Activated T-cell treated with anti-CD3 and anti-CD28 coated beads for 48 hours (primary cell): Measurements from ENCODE around the gene PERCC1.
"Not testable (repeated sequence)": the region's sequence is repeated elsewhere in the genome, so short reads cannot be mapped to it uniquely, and the experiment has no call there.

ENCODE experiments used
- DNase-seq: peaks from one replicate; pipeline ENCODE4 v3.0.0-alpha.2; 2020; ENCODE audit warnings: low read depth

The PERCC1 gene

DNA sequence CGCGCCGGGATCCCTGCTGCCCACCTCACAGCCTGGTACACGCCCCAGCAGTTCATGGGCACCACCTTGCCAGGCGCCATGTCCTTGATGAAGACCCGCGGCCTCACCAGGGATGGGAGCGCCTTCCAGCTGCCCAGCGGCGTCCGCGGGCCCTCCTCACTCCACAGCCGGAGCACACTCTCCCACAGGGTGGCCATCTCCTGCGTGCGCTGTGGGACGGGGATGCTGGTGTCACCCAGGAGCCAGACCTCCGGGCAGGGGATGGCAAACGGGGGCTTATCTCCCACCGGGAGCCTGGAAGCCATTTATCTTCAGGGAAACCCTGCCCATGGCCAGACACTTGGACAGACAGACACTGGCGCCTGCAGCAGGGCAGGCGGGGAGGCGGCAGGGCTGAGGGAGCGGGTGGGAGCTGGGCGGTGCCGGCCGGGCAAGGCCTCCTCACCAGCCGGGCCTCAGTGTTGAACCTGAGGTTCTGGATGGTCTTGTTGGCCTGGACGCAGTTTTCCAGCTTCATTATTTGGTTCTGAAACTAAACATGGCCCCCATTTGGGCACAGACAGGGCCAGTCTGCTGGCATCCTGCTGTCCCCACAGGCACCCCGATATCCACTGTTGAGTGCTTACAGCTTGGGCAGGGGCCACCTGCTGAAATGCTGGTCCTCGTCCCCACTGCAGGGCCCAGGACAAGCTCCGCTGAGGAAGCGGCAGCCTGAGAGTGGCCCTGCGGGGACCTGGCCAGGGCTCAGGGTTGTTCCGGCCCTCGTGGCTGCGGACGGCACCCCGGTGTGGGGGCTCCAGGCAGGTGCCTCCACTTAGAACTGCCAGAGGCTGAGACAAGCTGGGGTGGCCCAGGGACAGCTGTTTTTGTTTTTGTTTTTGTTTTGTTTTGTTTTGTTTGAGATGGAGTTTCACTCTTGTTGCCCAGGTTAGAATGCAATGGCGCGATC, 4.0 kb downstream of the PERCC1 start:
- DNase-seq = no peak

DNA sequence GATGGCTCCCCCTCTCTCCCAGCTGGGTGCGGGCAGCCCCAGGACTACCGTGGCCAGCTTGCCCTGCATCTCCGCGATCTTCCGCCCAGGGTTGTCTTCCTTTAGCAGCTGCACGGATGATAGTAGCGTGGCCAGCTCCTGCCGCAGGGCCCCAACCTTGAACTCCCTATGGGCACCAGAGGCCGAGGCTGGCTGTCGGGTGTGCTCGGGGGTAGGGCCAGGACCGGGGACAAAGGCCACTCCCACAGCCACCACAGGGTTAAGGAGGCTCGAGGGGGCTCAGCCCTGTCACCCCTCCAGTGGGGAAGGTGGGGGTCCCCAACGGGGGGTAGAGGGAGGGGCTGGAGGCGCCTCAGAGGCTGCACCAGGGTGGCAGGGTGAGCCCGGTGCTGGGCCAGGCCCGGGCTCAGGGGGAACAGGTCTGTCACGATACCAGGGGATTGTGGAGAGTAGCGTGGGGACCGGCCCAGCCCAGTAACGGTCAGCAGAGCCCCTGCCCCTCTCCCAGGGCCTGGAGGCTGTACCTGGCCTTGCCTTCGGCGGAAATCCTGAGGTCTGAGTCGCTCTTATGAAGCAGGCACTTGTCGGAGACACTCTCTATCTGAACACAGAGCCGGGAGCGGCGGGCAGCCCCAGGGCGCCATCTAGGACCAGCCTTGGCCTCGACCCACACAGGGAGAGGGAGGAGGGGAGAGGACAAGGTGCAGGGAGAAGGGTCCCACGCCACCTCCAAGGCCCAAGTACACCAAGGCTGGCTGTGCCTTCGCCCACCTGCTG, 5.2 kb downstream of the PERCC1 start:
- no peak for DNase-seq

DNA sequence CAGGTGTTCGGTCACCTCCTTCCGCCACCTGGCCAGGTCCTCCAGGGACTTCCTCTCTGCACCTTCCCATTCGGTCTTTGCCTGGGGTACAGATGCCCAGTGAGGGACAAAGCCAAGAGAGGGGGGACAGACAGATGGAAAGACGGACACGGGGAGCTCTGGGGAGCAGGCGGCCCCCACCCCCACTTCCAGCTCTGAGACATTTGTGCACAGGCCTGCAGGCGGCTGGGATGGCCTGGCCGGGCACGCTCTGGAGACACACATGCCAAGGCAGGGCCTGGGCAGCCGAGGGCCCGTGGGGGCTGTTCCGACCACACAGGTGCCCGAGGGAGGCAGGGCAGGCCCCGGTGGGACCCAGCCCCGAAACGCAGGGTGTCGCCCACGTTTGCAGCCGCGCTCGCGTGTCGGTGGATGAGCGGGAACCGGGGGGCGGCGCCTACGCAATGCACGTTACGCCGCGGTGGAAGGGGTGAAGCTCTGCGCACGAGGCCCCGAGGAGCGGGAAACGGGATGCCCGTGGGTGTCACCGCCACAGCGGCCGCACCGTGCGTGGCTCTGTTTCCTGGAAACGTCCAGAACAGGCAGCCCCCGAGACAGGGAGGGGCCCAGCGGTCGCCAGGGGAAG, 6.0 kb downstream of the PERCC1 start:
- DNase-seq = no peak

DNA sequence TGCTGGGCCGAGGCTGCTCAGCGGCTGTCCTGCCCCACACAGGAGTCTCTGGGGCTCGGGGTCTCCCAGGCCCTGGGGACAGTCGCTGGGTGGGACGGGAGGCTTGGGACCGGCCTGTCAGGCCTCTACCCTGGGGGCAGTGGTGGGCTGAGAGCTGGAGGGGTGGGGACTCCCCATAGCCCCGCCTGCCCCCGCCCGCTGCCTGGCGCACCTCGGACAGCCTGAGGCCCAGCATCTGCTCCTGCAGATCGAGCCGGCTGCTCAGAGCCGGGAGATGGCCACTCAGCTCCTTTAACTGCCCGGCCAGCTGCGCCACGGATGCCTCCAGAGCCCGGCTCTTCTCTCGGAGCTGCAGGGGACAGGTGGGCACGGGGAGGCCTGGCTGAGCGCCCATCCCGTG, 6.7 kb downstream of the PERCC1 start:
- no peak for DNase-seq

DNA sequence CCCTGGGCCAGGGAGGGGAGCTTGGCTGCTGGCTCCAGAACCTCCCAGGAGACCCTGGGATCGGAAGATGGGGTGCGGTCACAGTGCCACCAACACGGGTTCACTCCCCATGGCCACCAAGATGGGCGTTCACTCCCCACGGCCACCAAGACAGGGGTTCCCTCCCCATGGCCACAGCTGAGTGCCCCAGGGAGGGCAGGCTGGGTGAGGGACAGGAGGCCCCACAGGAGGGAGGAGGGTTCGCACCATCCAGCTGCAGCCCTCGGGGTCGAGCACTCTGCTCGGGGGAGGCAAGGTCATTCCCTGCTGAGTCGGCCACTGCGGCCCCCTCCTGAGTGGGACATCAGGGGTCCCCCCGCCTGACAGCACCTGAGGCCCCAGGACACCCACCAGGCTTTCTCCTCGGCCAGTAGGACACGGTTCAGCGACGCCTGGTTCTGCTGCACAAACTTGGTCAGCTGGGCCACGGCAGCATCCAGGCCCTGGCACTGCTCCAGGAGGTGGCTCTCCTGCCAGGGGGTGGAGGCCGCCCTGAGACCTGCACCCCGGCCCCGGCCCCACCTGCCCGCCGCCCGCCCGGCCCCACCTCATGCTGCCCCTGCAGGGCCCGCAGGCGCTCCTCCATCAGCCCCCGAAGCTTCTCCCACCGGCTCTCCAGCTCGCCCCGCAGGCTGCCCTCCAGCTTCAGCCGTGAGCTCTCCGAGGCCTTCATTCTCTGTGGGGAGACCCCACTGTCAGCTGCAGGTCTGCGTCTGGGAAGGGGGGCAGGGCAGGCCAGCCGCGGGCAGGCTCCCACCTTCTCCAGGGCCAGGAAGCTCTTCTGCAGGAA, 7.6 kb downstream of the PERCC1 start:
- no peak for DNase-seq

DNA sequence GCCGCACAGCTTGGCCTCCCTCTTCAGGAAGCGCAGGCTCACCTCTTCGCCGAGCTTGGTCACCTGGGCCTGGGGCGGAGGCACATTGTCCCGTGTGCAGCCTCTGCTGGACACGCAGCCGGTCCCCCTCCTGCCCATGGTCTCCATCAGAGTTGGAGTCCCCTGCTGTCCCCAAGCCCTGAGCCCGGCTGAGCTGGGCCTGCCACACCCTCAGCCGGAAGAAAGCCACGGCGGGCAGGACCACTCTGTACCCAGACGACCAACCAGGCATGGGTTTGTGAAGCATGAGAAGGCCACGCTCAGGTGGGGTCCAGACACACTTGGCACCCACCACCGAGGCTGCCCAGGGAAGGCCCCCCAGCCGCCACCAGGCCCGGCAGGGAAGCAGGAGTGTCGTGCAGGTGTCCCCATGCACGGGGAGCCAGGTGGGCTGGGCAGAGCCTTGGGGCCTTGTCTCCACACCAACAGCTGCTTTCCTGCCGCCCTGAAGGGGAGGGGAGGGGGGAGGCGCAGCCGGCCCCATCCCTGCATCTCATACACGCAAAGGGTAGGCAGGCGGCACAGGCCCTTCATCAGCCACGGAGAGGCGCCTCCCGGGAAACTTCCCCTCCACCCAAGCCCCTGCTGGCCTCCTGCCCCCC, 8.3 kb downstream of the PERCC1 start:
- no peak for DNase-seq

DNA sequence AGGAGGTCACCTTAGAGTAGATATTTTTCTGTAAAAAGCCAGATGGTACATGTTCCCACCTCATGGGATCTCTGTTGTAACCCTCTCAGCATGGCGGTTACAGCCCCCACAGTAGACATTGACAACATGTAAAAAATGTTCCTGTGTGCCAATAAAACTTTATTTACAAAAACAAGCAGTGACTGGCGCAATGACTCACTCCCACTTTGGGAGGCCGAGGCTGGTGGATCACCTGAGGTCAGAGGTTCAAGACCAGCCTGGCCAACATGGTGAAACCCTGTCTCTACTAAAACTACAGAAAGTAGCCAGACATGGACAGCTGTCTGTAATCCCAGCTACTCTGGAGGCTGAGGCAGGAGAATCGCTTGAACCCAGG, 8.8 kb downstream of the PERCC1 start:
- DNase-seq = not testable (repeated sequence)

DNA sequence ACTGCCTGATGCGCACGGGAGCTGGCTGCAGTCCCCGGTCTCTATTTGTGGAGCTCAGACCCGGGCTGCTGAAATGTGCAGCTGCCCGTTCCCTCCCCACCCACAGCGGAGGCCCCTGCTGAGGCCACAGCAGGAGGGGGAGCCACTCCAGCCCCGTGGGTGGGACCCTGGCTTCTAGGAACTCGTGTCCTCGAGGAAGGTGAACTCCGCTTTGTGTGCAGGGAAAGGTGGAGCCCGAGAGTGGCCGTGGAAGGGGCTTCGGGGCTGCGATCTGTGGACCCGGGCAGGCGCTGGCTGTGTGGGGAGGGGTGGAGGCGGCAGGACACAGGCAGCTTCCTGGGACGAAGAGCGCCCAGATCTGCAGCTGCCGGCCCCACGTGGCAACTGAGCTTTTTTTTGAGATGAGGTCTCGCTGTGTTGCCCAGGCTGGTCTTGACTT, 10.5 kb downstream of the PERCC1 start:
- DNase-seq = no peak

DNA sequence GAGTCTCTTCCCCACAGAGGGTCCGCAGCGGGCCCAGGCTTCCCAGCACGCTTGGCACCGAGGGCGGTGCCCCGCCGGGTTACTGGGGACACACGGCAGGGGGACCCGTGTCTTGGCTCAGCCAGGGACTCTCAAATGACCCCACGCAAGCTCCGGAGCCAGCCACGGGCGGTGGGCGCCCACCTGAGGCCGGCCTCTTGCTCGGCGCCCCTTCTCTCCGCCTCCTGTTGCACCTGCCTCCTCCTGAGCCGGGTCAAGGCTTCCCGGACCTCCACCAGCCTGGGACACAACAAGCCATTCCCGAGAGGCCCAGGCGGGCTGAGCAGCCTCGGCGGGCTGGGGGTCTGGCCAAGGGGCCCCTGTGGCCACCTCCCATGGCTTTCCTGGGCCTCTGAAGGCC, 11.8 kb downstream of the PERCC1 start:
- no peak for DNase-seq

DNA sequence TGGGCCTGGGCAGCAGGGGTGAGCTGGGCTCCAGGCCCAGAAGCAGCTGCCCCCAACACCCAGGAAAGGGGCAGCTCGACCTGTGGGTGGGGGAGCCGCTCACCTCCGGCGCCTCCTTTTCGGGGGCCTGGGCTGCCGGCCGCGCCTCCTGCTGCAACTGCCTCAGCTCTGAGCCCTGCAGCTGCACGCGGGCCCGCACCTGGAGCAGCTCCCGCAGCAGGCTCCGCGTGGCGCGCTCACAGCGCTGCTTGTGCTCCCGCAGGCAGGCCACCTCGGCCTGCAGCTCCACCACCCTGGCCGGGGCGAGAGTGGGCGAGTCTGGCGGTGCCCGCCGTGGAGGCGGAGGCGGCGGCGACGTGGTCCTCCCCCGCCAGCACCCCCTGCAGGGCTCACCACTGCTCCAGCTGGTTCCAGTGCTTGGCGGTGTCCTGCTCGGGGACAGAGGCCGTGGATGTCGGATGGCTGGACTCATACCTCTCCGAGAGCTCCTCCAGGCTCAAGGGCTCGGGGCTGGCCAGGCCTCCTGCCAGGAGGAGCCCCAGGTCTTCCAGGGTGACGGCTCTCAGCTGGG, 12.6 kb downstream of the PERCC1 start:
- no peak for DNase-seq

DNA sequence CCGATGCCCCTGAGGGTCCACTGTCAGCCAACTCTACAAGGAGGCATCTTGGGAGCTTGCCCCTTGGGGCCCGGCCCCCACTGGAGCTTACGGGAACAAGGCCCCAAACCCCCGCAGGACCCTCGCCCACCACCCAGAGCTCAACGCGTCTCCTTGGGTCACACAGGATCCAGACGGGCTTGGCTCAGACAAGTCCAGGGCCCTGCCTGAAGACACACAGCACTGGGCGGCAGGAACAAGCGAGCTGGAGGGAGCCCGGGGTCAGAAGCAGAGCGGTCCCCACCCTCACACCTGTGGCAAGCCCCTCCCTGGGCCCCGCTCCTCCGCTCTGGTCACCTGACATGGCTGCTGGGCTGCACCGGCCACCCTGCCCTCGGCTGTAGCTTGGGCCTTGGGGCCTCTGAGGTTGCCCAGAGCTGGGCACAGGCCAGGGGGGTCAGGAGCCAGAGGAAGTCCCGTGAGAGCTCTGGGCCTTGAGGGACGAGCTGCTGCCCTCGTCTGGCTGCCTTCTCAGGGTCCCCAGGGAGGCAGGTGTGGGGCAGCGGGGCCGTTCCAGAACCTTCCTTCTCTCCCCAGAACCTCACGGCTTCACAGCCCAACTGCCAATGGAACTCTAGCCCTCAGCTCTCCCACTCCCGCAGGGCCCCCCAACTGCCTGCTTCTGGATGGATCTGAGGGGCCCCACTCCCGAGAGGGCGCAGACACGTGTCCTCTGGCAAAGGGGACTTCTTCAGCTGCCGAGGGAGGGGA, 13.3 kb downstream of the PERCC1 start, which contains the start of gene CCDC154:
TSS of gene CCDC154 (minus strand) at position 577 of the 750 bp plus-strand sequence. CDS start at position 343, 234 bp downstream.
- no peak for DNase-seq

DNA sequence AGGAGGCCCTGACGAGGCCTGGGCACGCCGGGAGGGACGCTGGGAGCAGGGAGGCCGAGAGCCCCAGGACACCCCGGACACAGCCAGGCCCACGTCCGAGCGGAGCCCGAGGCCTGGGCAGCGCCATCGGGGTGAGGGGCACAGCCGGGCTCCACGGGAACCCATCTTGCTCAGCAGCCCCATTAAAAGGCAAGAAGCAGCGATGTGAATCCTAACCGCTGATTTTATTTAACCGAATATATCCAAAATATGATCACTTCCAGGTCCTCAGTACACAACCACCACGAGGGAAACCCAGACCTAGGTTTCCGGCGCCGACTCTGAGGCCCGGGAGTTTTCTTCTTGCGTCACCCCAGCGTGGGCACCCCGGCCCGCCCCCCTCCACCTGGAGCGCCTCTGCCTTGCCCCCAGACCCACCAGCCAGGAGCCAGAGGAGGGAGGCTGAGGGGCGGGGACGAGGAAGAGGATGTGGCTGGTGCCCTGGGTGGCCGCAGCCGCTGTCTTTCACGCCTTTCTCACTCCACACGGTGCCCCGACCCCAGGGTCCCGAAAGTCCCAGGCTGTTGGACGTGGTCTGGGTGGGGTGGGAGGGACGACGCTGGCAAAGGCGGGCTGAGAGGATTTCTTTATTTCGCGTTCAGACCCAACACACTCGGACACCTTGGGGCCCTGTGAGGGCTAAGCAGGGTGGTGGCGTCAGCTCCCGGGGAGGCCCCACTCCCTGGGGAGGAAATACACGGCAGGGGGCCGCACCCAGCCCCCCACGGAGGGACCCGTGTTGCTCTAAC, 14.0 kb downstream of the PERCC1 start:
- no peak for DNase-seq

DNA sequence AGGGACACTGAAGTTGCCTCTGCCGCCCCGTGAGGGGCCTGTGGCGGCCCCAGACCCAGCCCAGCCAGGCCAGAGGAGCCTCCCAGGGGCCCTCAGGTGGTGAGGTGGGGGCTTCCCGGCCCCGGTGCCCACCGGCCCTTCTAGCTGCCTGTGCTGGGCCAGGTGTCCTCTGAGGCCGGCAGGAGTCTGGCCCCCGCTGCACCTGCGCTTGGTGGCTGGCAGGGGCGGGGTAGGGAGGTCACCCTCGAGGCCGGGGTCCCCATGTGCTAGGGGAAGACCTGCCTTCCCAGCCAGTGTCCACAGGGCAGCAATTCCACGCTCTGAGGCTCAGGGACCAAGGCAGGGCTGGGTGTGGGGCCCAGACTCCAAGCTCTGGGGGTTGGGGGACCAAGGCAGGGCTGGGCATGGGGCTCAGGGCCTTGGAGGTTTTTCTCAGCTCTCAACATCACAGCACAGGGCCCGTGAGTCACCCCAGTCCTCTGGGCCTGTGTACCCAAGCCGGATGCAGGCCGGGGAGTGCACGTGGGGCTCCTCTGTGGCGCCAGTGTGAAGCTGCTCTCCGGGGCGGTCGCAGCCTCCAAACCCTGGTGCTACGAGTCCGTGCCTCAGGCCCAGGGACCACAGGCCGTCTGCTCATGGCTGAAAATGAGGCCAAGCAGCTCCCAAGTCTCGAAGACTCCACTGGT, 14.8 kb downstream of the PERCC1 start:
- no peak for DNase-seq

DNA sequence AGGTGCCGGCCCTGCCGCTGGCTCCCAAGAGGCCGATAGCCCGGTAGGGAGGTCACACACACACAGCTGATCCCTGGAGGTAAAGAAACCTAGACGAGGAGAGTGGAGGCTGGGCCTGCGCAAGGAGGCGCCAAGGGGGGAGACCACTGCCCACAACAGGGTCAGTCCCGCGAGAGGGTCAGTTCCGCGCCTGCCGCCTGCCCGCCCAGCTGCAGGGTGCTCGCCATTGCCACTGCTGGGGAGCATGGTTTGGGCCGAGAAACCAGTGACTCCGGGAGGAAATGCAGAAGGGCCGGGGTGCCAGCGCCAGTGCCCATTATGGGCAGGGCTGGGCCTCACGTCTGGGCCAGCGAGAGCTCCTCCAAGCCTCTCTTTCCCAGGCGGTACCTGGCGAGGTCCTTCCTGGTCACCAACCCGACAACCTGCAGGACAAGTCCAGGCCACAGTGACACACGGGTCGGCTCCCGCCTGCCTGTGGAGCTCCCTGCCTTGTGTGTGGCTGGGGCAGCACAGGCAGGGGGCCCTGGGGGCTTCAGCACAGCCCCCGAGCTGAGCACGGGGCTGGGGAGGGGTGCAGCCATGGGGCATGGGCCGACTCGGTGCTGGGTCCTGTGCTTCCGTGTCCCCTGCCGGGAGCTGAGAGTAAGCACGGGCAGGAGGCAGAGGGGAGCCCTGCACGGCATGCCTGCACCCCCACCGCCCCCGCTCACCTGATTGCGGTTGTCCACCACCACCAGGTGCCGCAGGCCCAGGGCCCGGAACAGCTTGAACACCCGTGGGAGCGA, 15.6 kb downstream of the PERCC1 start:
- DNase-seq = no peak

DNA sequence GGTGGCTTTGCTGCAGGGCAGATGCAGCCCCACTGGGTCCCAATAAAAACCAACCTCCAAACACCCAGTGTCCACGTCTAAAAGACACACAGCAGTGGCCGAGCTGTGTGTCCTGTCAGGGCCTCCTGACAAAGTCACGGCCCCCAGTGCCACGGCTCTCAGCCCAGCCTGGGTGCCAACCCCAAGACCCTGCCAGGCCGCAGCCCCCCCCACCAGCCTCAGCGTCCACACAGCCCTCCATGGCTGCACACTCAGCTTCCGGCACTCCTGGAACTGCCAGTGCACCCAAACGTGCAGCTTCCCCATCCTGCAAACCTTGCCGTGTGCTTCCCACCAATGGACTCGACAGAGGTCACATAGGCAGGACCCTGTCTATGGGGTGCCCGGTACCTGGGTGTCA, 17.1 kb downstream of the PERCC1 start:
- DNase-seq = no peak

DNA sequence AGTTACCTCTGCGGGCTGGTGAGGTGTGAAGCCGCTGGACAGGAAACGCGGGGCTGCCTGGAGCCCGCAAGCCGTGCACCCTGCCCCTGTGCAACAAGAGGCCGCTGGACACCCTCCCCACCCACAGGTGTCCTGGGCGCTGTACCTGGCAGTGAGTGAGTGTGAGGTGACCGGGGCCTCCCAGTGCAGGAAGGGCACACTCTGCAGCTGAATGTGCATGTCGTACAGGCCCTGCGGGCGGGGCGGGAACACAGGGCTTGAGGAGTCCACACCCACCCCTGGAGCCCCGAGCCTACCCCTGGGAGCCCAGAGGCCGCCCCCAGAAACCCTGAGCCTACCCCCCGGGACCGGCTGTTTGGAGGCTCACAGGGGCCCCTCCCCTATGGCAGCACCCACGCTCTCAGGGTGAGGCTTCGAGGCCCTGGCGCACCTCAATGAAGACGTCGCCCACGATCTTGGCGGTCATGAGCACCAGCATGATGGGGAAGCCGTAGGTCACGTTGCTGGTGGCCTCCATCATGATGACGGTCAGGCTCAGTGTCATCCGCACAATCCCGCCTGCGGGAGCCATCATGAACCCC, 17.7 kb downstream of the PERCC1 start:
- DNase-seq = no peak

DNA sequence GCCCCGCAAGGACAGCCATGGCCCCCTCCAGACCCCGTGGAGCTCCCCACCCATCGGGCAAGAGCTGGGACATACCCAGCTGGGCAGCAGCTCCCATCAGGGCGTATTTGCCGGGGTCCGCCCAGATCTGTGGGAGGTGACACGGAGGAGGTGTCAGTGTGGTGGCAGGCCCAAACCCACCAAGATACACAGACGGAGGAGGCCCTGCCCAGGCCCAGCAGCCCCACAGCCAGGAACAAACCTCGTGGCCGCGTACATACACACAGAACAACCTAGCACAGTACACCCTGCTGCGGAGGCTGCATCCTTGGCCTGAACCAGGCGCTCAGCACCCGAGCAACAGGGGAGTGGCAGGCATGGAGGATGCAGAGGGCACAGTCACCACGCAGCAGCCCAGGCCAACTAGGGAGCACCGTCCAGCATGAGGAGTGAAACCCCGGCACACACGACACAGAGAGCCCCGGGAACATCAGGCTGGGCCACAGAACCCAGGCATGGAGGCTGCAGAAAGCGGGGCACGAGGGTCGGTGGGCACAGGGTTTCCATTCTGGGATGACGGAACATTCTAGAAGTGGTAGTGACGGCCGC, 18.4 kb downstream of the PERCC1 start:
- no peak for DNase-seq
